Ovary (tissue), 3 donors: ENCODE measurements around the gene SHB.

Experiments used
- CTCF ChIP-seq, 3 donors: fragments of 450-650 bp in 2 of 3; fragments of 200-600 bp in 1 of 3; IDR thresholded peaks; one replicate each; pipeline versions ENCODE4 v1.5.1 to v1.8.0; 2016 to 2022; ENCODE audit warnings: antibody characterized with exemption in 3 of 3, mild to moderate bottlenecking in 1 of 3
- EP300 ChIP-seq: sonication (generic); formaldehyde crosslinking; IDR thresholded peaks from one replicate; pipeline ENCODE4 v1.6.1; 2017; ENCODE audit warnings: antibody characterized with exemption
- POLR2A ChIP-seq: fragments of 450-650 bp; IDR thresholded peaks from one replicate; pipeline ENCODE4 v1.6.1; 2017; ENCODE audit warnings: antibody characterized with exemption, mild to moderate bottlenecking, moderate library complexity
- donor health status: DM: no; HTN: no; CAD: no.

DNA sequence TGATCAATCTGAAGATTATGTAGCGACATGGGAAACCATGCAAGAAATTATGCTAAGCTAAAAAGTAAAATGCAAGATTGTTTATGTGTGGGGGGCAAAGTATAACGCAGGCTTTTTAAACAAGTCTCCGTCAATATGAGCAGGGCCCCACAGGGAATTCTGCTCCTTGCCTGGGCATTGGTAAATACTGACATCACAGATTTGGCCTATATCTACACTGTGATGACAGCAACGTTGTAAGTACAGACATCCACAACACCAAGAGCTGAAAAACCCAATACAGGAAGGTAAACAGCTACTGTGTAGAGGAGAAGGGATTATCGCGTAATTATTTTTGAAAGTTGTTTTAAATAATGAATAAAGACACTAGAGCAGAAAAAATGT, 90.6 kb downstream of the SHB start:
- no peak for TF ChIP-seq POLR2A
- TF ChIP-seq CTCF (IDR thresholded peaks at IDR 0.05): no peak
- no peak for TF ChIP-seq EP300
